K562 (cell line): ENCODE measurements around the gene ADRA1B. TPM values are rescaled to one million over a fixed set of nuclear protein-coding genes. Genes with fewer than 3 reads are reported as not detected.

ENCODE experiments used
- ATAC-seq: fragments of 200-7000 bp; cut with Tn5 transposase; 3 replicates; pipeline ENCODE4 v1.9.1; 2020; ENCODE audit warnings: moderate library complexity
- BruUV-seq: library from RNA; stranded (reverse); fragments of 400-500 nt; replicated peaks from 2 replicates; lab custom pipeline; 2021; lab: Mats Ljungman, UMichigan
- CTCF ChIA-PET: fragments of 300-600 bp; formaldehyde crosslinking; extraction: SDS; loops from one replicate; lab custom pipeline; 2021; ENCODE audit warnings: low intra/inter-chr PET ratio; lab: Yijun Ruan, JAX
- POLR2A ChIA-PET: fragments of 300-600, 350-650 bp; sonication (Branson Sonifier 250); formaldehyde crosslinking; extraction: SDS; loops from one replicate; lab custom pipeline; 2021; ENCODE audit warnings: antibody characterized with exemption, inconsistent platforms; lab: Yijun Ruan, JAX
- DNase-seq, 4 experiments: peaks; one replicate each; pipeline versions ENCODE4 v3.0.0 to v3.0.0-alpha.2; 2011 to 2018; ENCODE audit warnings: low spot score in 3 of 4, mixed read lengths in 3 of 4; ENCODE audit errors: extremely low read depth in 1 of 4
- FAIRE-seq: peaks from 2 replicates; lab custom pipeline; 2011; peaks lifted over from hg19 to GRCh38; lab: Jason Lieb, UNC
- H2AFZ ChIP-seq: 2 replicates; pipeline ENCODE4 v1.6.0; 2011; ENCODE audit warnings: low read depth, low read length, control low read depth, inconsistent platforms
- H3K27ac ChIP-seq: fragments of 200-600 bp; 3 replicates; pipeline ENCODE4 v1.8.0; 2011; ENCODE audit warnings: low read depth, mild to moderate bottlenecking, control low read depth, inconsistent platforms, low read length, moderate library complexity, mixed read lengths; ENCODE audit errors: extremely low read depth
- H3K27me3 ChIP-seq, 2 experiments: fragments of 300-600 bp in 1 of 2; 2 replicates in 1 of 2; 3 replicates in 1 of 2; pipeline versions ENCODE4 v1.6.0 to v1.8.0; 2011; ENCODE audit warnings: inconsistent platforms in 2 of 2, low read length in 2 of 2, mild to moderate bottlenecking in 1 of 2, mixed read lengths in 1 of 2, moderate library complexity in 1 of 2; ENCODE audit not compliant: control insufficient read depth in 2 of 2, insufficient read depth in 2 of 2
- H3K36me3 ChIP-seq: fragments of 300-600 bp; 3 replicates; pipeline ENCODE4 v1.8.0; 2011; ENCODE audit warnings: mild to moderate bottlenecking, low read length, inconsistent platforms; ENCODE audit not compliant: control insufficient read depth, insufficient read depth
- H3K4me1 ChIP-seq, 2 experiments: fragments of 200-600 bp in 1 of 2; replicated peaks in 1 of 2; 2 replicates in 1 of 2; 3 replicates in 1 of 2; pipeline versions ENCODE4 v1.5.1 to v1.8.0; 2011; ENCODE audit warnings: inconsistent platforms in 2 of 2, low read length in 2 of 2, mild to moderate bottlenecking in 1 of 2, mixed read lengths in 1 of 2, moderate library complexity in 1 of 2; ENCODE audit not compliant: control insufficient read depth in 2 of 2, insufficient read depth in 2 of 2
- H3K4me2 ChIP-seq: 2 replicates; pipeline ENCODE4 v1.6.1; 2011; ENCODE audit warnings: low read length, control low read depth, inconsistent platforms, mixed read lengths; ENCODE audit not compliant: insufficient read depth
- H3K4me3 ChIP-seq: fragments of 200-600 bp; sonication (generic), shearing (Covaris generic); 2 replicates; pipeline ENCODE4 v1.5.1; 2016; ENCODE audit warnings: control low read depth, inconsistent platforms
- H3K79me2 ChIP-seq: fragments of 200-600 bp; 3 replicates; pipeline ENCODE4 v1.8.0; 2011; ENCODE audit warnings: low read length, inconsistent platforms; ENCODE audit not compliant: control insufficient read depth, insufficient read depth
- H3K9ac ChIP-seq, 2 experiments: 2 replicates each; pipeline versions ENCODE4 v1.6.0 to v1.6.1; 2011; ENCODE audit warnings: low read depth in 2 of 2, low read length in 2 of 2, control low read depth in 1 of 2, inconsistent platforms in 1 of 2, mild to moderate bottlenecking in 1 of 2, mixed read lengths in 1 of 2; ENCODE audit not compliant: insufficient read depth in 1 of 2
- H3K9me1 ChIP-seq: one replicate; pipeline ENCODE4 v1.6.0; 2011; ENCODE audit warnings: inconsistent platforms, mild to moderate bottlenecking, low read length, moderate library complexity; ENCODE audit not compliant: control insufficient read depth, insufficient read depth
- H3K9me3 ChIP-seq: replicated peaks from 2 replicates; pipeline ENCODE4 v1.5.1; 2011; ENCODE audit warnings: low read depth, low read length, inconsistent platforms; ENCODE audit not compliant: control insufficient read depth, insufficient read depth
- H4K20me1 ChIP-seq: replicated peaks from 2 replicates; pipeline ENCODE4 v1.6.1; 2011; ENCODE audit warnings: low read length, inconsistent platforms, mixed read lengths; ENCODE audit not compliant: control insufficient read depth, insufficient read depth
- AFF1 ChIP-seq, 2 experiments: fragments of 450-650 bp; IDR thresholded peaks; 2 replicates each; pipeline ENCODE4 v1.6.1; 2018; ENCODE audit warnings: mild to moderate bottlenecking in 2 of 2, low read depth in 1 of 2; ENCODE audit not compliant: partially characterized antibody in 2 of 2
- C11orf30 ChIP-seq: fragments of 450-650 bp; IDR thresholded peaks from 2 replicates; pipeline ENCODE4 v1.6.1; 2016; ENCODE audit warnings: low read depth, mild to moderate bottlenecking
- ETV5 ChIP-seq: sonication (generic); formaldehyde crosslinking; IDR thresholded peaks from 2 replicates; pipeline ENCODE4 v1.4.0; 2020; ENCODE audit warnings: low read depth, mild to moderate bottlenecking, missing genetic modification reagents
- GATAD2A ChIP-seq: fragments of 450-650 bp; IDR thresholded peaks from 2 replicates; pipeline ENCODE4 v1.6.1; 2017
- HNRNPL ChIP-seq: fragments of 200-400 bp; formaldehyde crosslinking; IDR thresholded peaks from 2 replicates; pipeline ENCODE4 v1.6.1; 2017; ENCODE audit warnings: low read depth, mild to moderate bottlenecking, low read length
- KDM4B ChIP-seq, 2 experiments: fragments of 450-650 bp in 1 of 2; sonication (generic) in 1 of 2; IDR thresholded peaks; 2 replicates each; pipeline ENCODE4 v1.6.1; 2016 to 2017; ENCODE audit warnings: borderline replicate concordance in 2 of 2, antibody characterized with exemption in 1 of 2, low read depth in 1 of 2, mild to moderate bottlenecking in 1 of 2
- KLF13 ChIP-seq: fragments of 450-650 bp; IDR thresholded peaks from 2 replicates; pipeline ENCODE4 v1.6.1; 2016; ENCODE audit warnings: missing genetic modification characterization, low read depth, mild to moderate bottlenecking, missing compliant biosample characterization, moderate library complexity, borderline replicate concordance
- MXD1 ChIP-seq: fragments of 250-450 bp; sonication (Bioruptor Pico); IDR thresholded peaks from 2 replicates; pipeline ENCODE4 v1.8.0; 2021; ENCODE audit warnings: borderline replicate concordance, mild to moderate bottlenecking, moderate library complexity; ENCODE audit not compliant: poor library complexity, severe bottlenecking
- PKNOX1 ChIP-seq: fragments of 450-650 bp; IDR thresholded peaks from 2 replicates; pipeline ENCODE4 v1.6.1; 2016
- SMARCE1 ChIP-seq: fragments of 450-650 bp; IDR thresholded peaks from 2 replicates; pipeline ENCODE4 v1.7.1; 2016; ENCODE audit warnings: mild to moderate bottlenecking
- TCF15 ChIP-seq: fragments of 250-450 bp; sonication (Bioruptor Pico); IDR thresholded peaks from 2 replicates; pipeline ENCODE4 v1.8.0; 2022; ENCODE audit warnings: moderate library complexity, mild to moderate bottlenecking, inconsistent platforms
- ZNF212 ChIP-seq: fragments of 450-650 bp; formaldehyde crosslinking; IDR thresholded peaks from 2 replicates; pipeline ENCODE4 v1.4.0; 2020; ENCODE audit warnings: mild to moderate bottlenecking
- WGBS: fragments of 100-300 bp; shearing (Covaris generic); methylation state at CpG from one replicate; pipeline ENCODE4 v1.1.6; 2016; ENCODE audit warnings: low coverage, mixed read lengths; ENCODE audit not compliant: insufficient coverage; ENCODE audit errors: missing lambda C conversion rate; 5-methylcytosine and 5-hydroxymethylcytosine counted together
- in situ Hi-C: fragments of 300-500 bp; cut with MboI; formaldehyde crosslinking; loops from 4 replicates; pipeline ENCODE4 v1.15.0; 2018; ENCODE audit warnings: inconsistent platforms, mixed read lengths
- intact Hi-C: fragments of 100-400 bp; cut with micrococcal nuclease; formaldehyde crosslinking; loops from 2 replicates; pipeline ENCODE4 v1.14.2; 2022
- polyA plus RNA-seq, 8 experiments: library from polyadenylated mRNA; depleted of rRNA in 4 of 8; stranded (reverse) in 5 of 8; unstranded in 3 of 8; fragments of >200 nt; fragmentation: Nextera tagmentation in 2 of 8; fragmentation: Illumina TruSeq in 1 of 8; extraction: Ambion mirVana in 2 of 8; extraction: Trizol in 1 of 8; gene quantifications; 2 replicates each; pipeline versions ENCODE4 v1.2.1 to v1.2.3, GENCODE V29; 2011 to 2014; ENCODE audit warnings: inconsistent platforms in 1 of 8, missing spikeins in 1 of 8
- total RNA-seq, 7 experiments: library from RNA; depleted of rRNA in 6 of 7; stranded (reverse); fragments of >200 nt in 6 of 7; fragmentation: Illumina TruSeq in 2 of 7; extraction: Trizol in 2 of 7; gene quantifications; 2 replicates each; pipeline versions ENCODE4 v1.2.1 to v1.2.3, GENCODE V29; 2011 to 2021; ENCODE audit warnings: low replicate concordance in 1 of 7

ADRA1B gene
- total and polyA plus RNA-seq, 9 of the 15 experiments (the other 6 are each of a cell fraction or from before 2014, with no cell fraction given) = not detected

GRCh38 chr5:159951834-159952233 lies 35.6 kb downstream of the ADRA1B start:
- peaks cover 5 to 18% of the 10 kb centered on the region in 2 experiments; a peak in 3 of 5 replicates for H3K27me3 ChIP-seq
- H3K36me3 ChIP-seq = no peaks in the 10 kb centered on the region
- in situ Hi-C loops (no loop called here), intact Hi-C loops (no loop called here)
- no TSS peak for BruUV-seq
- DNase-seq (no peak), FAIRE-seq (no peak), ATAC-seq (no peak)
- no peaks in the 10 kb centered on the region for H3K79me2 ChIP-seq
- no peak overlapping the region for H3K4me3 ChIP-seq
- H3K27ac ChIP-seq = no peak overlapping the region
- no peaks in the 10 kb centered on the region for H4K20me1 ChIP-seq
- TF ChIP-seq PKNOX1 (no peak), MXD1 (CRISPR knock-in tag) (no peak), GATAD2A (no peak), HNRNPL (no peak), KDM4B (IDR thresholded peaks at IDR 0.05; ENCODE audit: borderline replicate concordance in 2 of 2, low read depth in 1 of 2) (no peak), ETV5 (no peak), ZNF212 (CRISPR knock-in tag) (no peak), TCF15 (CRISPR knock-in tag) (no peak), KLF13 (no peak), SMARCE1 (no peak), AFF1 (IDR thresholded peaks at IDR 0.05; ENCODE audit: low read depth in 1 of 2, partially characterized antibody in 2 of 2) (no peak), C11orf30 (no peak)
- POLR2A ChIA-PET = interaction anchor here (0.6 kb wide), 1 partner anchor 22 kb away, joined by 3 read pairs; no protein-coding TSS in a partner anchor
- no peaks in the 10 kb centered on the region for H3K9me3 ChIP-seq
- 0% methylated on average over 3 of the region's 3 CpGs for WGBS
- H3K4me2 ChIP-seq = no peak overlapping the region
- H3K9me1 ChIP-seq = no peaks in the 10 kb centered on the region
- CTCF ChIA-PET = interaction anchor here (0.7 kb wide), 1 partner anchor 1777 kb away, joined by 3 read pairs; no protein-coding TSS in a partner anchor
- no peak overlapping the region for H3K9ac ChIP-seq
- H3K4me1 ChIP-seq = no peaks in the 10 kb centered on the region
- no peak overlapping the region for H2AFZ ChIP-seq
